Endothelial cell of umbilical vein (primary cell): Measurements from ENCODE around the gene FAM222A. TPM values are rescaled to one million over a fixed set of nuclear protein-coding genes. Genes with fewer than 3 reads are reported as not detected.

Experiments used
- BruUV-seq: library from RNA; stranded (reverse); fragments of 400-500 nt; replicated peaks from 2 replicates; lab custom pipeline; 2021; lab: Mats Ljungman, UMichigan
- CTCF ChIA-PET: fragments of 300-600, 350-600 bp; sonication (Branson Sonifier 250); formaldehyde crosslinking; loops from one replicate; lab custom pipeline; 2021; ENCODE audit warnings: antibody characterized with exemption, inconsistent platforms; lab: Charles Lee
- POLR2A ChIA-PET: fragments of 300-600, 350-600 bp; sonication (Branson Sonifier 250); formaldehyde crosslinking; loops from one replicate; lab custom pipeline; 2021; ENCODE audit warnings: antibody characterized with exemption, inconsistent platforms; lab: Charles Lee
- DNase-seq: peaks from one replicate; pipeline ENCODE4 v3.0.0-alpha.2; 2011; ENCODE audit warnings: low read depth, low spot score
- FAIRE-seq: peaks from 2 replicates; lab custom pipeline; 2011; peaks lifted over from hg19 to GRCh38; lab: Jason Lieb, UNC
- H2AFZ ChIP-seq: 2 replicates; pipeline ENCODE4 v1.6.0; 2012; ENCODE audit warnings: low read depth, low read length, control low read depth, inconsistent platforms
- H3K27ac ChIP-seq: 2 replicates; pipeline ENCODE4 v1.5.1; 2011; ENCODE audit warnings: low read depth, mild to moderate bottlenecking, control low read depth, low read length, moderate library complexity; ENCODE audit not compliant: insufficient read depth
- H3K27me3 ChIP-seq, 2 experiments: 2 replicates each; pipeline versions ENCODE4 v1.6.0 to v1.6.1; 2011; ENCODE audit warnings: low read length in 2 of 2, mixed read lengths in 1 of 2; ENCODE audit not compliant: control insufficient read depth in 2 of 2, insufficient read depth in 2 of 2
- H3K36me3 ChIP-seq, 2 experiments: 2 replicates in 1 of 2; 3 replicates in 1 of 2; pipeline ENCODE4 v1.5.1; 2011; ENCODE audit warnings: low read length in 2 of 2, mild to moderate bottlenecking in 1 of 2, moderate library complexity in 1 of 2; ENCODE audit not compliant: control insufficient read depth in 2 of 2, insufficient read depth in 2 of 2; ENCODE audit errors: extremely low read depth in 1 of 2
- H3K4me1 ChIP-seq: 3 replicates; pipeline ENCODE4 v1.5.1; 2011; ENCODE audit warnings: mild to moderate bottlenecking, low read length; ENCODE audit not compliant: control insufficient read depth, insufficient read depth; ENCODE audit errors: extremely low read depth
- H3K4me2 ChIP-seq: 2 replicates; pipeline ENCODE4 v1.6.1; 2011; ENCODE audit warnings: low read length, control low read depth, mixed read lengths; ENCODE audit not compliant: insufficient read depth
- H3K4me3 ChIP-seq, 3 experiments: fragments of 200-600 bp in 1 of 3; sonication (generic), shearing (Covaris generic) in 1 of 3; replicated peaks in 1 of 3; 2 replicates each; pipeline ENCODE4 v1.5.1; 2011 to 2016; ENCODE audit warnings: control low read depth in 3 of 3, low read length in 3 of 3, mild to moderate bottlenecking in 2 of 3, inconsistent platforms in 1 of 3, low read depth in 1 of 3, moderate library complexity in 1 of 3; ENCODE audit not compliant: insufficient read depth in 1 of 3
- H3K79me2 ChIP-seq: 2 replicates; pipeline ENCODE4 v1.6.0; 2012; ENCODE audit warnings: low read length, inconsistent platforms; ENCODE audit not compliant: control insufficient read depth, insufficient read depth
- H3K9ac ChIP-seq: replicated peaks from 2 replicates; pipeline ENCODE3; 2011; ENCODE audit warnings: low read length, control low read depth; ENCODE audit not compliant: insufficient read depth; ENCODE audit errors: extremely low read depth
- H3K9me1 ChIP-seq: replicated peaks from 3 replicates; pipeline ENCODE4 v1.6.0; 2011; ENCODE audit warnings: mild to moderate bottlenecking, low read length; ENCODE audit not compliant: control insufficient read depth, insufficient read depth; ENCODE audit errors: extremely low read depth
- H3K9me3 ChIP-seq: replicated peaks from 2 replicates; pipeline ENCODE4 v1.5.1; 2012; ENCODE audit warnings: low read length, inconsistent platforms; ENCODE audit not compliant: control insufficient read depth, insufficient read depth
- H4K20me1 ChIP-seq: replicated peaks from 2 replicates; pipeline ENCODE3; 2011; ENCODE audit warnings: mild to moderate bottlenecking, low read length; ENCODE audit not compliant: control insufficient read depth, insufficient read depth; ENCODE audit errors: extremely low read depth
- EZH2 ChIP-seq: IDR thresholded peaks from 2 replicates; pipeline ENCODE4 v1.6.1; 2012; ENCODE audit warnings: borderline replicate concordance, low read depth, mild to moderate bottlenecking, moderate library complexity, low read length, inconsistent platforms; ENCODE audit not compliant: severe bottlenecking
- FOS ChIP-seq: IDR thresholded peaks from 2 replicates; pipeline ENCODE4 v1.6.1; 2011; ENCODE audit warnings: mild to moderate bottlenecking, low read length, moderate library complexity, borderline replicate concordance; ENCODE audit not compliant: insufficient read depth
- GATA2 ChIP-seq: IDR thresholded peaks from 2 replicates; pipeline ENCODE4 v1.7.0; 2011; ENCODE audit warnings: low read depth, mild to moderate bottlenecking, moderate library complexity, mixed read lengths, low read length; ENCODE audit not compliant: insufficient read length, insufficient read depth
- JUN ChIP-seq: IDR thresholded peaks from 2 replicates; pipeline ENCODE4 v1.6.1; 2011; ENCODE audit warnings: borderline replicate concordance, low read depth; ENCODE audit not compliant: insufficient read length, insufficient read depth
- MYC ChIP-seq: IDR thresholded peaks from one replicate; pipeline ENCODE4 v1.6.1; 2011; ENCODE audit warnings: mild to moderate bottlenecking, low read depth, low read length
- POLR2A ChIP-seq: IDR thresholded peaks from 2 replicates; pipeline ENCODE4 v1.6.1; 2012; ENCODE audit warnings: low read depth, mild to moderate bottlenecking, control low read depth, low read length
- POLR2AphosphoS5 ChIP-seq: IDR thresholded peaks from 2 replicates; pipeline ENCODE4 v1.6.1; 2012; ENCODE audit warnings: low read depth, mild to moderate bottlenecking, control low read depth, low read length, moderate library complexity; ENCODE audit not compliant: insufficient read depth
- dilution Hi-C: fragments of 300-500 bp; cut with MboI; formaldehyde crosslinking; loops from one replicate; pipeline ENCODE4 v1.15.0; 2019; ENCODE audit warnings: low sequenced_read_pairs; ENCODE audit not compliant: extremely low pct_ligation_motif_present
- intact Hi-C: fragments of 100-400 bp; cut with micrococcal nuclease; formaldehyde crosslinking; loops from one replicate; pipeline ENCODE4 v1.10.0; 2022
- polyA plus RNA-seq, 4 experiments: library from polyadenylated mRNA; depleted of rRNA in 3 of 4; stranded (reverse) in 3 of 4; unstranded in 1 of 4; fragments of >200 nt; gene quantifications; 2 replicates each; pipeline versions ENCODE4 v1.2.1 to v1.2.3, GENCODE V29; 2011 to 2012; ENCODE audit warnings: missing spikeins in 1 of 4
- total RNA-seq: library from RNA; stranded (reverse); gene quantifications from 2 replicates; pipeline ENCODE4 v1.2.3, GENCODE V29; 2021
- TF ChIP-seq, protein P1 (sequence below): IDR thresholded peaks from 2 replicates; pipeline ENCODE4 v1.6.1; 2011; ENCODE audit not compliant: insufficient read depth, insufficient read length
- TF ChIP-seq, protein P2 (sequence below), 2 donors: IDR thresholded peaks; 1 replicate in 1 of 2; 2 replicates in 1 of 2; pipeline ENCODE4 v1.5.1; 2011; ENCODE audit warnings: low read length in 2 of 2, mild to moderate bottlenecking in 2 of 2, moderate library complexity in 2 of 2, control low read depth in 1 of 2, inconsistent platforms in 1 of 2, low read depth in 1 of 2; ENCODE audit not compliant: insufficient read depth in 1 of 2; ENCODE audit errors: extremely low read depth in 1 of 2

FAM222A gene
- total and polyA plus RNA-seq, 2 donors (not counting 3 experiments of a cell fraction or from before 2014, with no cell fraction given) = 0.62 to 1.7 TPM

DNA sequence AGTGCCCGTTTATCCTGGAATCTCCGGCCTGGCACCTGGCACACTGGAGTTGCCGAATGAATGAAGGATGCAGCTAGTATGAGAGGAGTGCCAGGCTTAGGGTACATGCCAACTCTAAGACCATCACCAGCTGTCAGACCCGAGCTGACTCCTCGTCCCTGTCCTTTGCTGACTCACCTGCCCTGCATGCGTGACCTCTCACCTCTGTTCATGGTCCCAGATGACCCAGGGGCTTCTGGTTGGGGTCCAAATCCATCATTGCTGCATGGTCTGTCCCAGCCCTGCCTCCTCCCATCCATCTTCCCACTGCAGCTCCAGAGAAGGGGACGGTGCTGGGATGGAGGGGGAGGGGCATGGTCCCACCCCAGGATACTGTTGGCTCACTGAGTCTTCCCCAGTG is 9.9 kb upstream of the FAM222A start:
- ChIA-PET POLR2A (no interaction called here), CTCF (no interaction called here)
- Histone ChIP-seq H3K9ac (no peak overlapping the region), H3K4me3 (no peak overlapping the region), H3K4me1 (no peaks in the 10 kb centered on the region), H3K4me2 (no peak overlapping the region), H3K27me3 (peaks cover 0 to 2% of the 10 kb centered on the region in 2 experiments), H3K79me2 (no peaks in the 10 kb centered on the region), H4K20me1 (no peaks in the 10 kb centered on the region), H3K27ac (no peak overlapping the region), H2AFZ (no peak overlapping the region), H3K9me3 (no peaks in the 10 kb centered on the region), H3K36me3 (no peaks in the 10 kb centered on the region), H3K9me1 (no peaks in the 10 kb centered on the region)
- intact Hi-C loops = no loop called here
- no peak for DNase-seq
- dilution Hi-C loops = no loop called here
- BruUV-seq = no TSS peak
- no peak for FAIRE-seq
- TF ChIP-seq GATA2 (no peak), POLR2A (no peak), POLR2AphosphoS5 (no peak), MYC (no peak)
- TF ChIP-seq, protein P1, sequence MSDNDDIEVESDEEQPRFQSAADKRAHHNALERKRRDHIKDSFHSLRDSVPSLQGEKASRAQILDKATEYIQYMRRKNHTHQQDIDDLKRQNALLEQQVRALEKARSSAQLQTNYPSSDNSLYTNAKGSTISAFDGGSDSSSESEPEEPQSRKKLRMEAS = no peak

DNA sequence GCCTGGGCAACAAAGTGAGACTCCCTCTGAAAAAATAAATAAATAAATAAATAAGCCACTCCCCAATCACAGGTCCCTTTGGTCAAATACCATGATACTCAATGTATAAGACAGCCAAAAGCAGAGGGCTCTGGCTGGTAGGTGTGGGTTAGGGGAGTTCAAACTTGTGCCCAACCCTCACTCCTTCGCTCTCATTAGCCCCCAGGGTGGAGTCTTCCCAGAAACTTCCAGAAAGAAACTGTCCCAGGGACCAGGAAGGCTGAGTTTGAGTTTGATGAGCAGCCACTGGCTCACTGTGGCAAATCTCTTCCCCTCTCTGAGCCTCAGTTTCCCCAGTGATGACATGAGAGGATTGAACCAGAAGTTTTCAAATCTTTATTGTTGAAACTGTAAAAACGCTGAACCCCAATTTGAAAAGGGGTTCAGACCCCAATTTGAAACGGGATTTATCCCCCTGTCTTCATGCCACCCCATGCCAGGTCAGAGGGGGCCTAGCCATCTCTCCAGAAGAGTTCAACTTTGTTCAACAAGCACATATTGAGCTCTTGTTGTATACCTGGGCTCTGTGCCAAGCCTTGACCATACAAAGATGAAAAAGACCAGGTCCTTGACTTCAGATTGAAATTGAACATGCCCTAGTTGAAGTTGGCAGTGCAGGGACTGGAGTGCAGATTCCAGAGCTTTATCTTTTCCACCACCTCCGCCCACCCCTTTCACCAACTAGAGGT is 9.1 kb upstream of the FAM222A start:
- no peaks in the 10 kb centered on the region for H3K4me1 ChIP-seq
- intact Hi-C loops = no loop called here
- H2AFZ ChIP-seq = no peak overlapping the region
- no peaks in the 10 kb centered on the region for H3K9me3 ChIP-seq
- BruUV-seq = no TSS peak
- peaks cover 0 to 2% of the 10 kb centered on the region in 2 experiments for H3K27me3 ChIP-seq
- H3K9ac ChIP-seq = no peak overlapping the region
- H3K4me3 ChIP-seq = no peak overlapping the region
- no peak overlapping the region for H3K4me2 ChIP-seq
- DNase-seq (no peak), FAIRE-seq (no peak)
- H4K20me1 ChIP-seq = no peaks in the 10 kb centered on the region
- no peak overlapping the region for H3K27ac ChIP-seq
- no peaks in the 10 kb centered on the region for H3K79me2 ChIP-seq
- no peaks in the 10 kb centered on the region for H3K9me1 ChIP-seq
- POLR2A ChIA-PET = no interaction called here
- no peaks in the 10 kb centered on the region for H3K36me3 ChIP-seq
- dilution Hi-C loops = no loop called here
- CTCF ChIA-PET = no interaction called here
- no peak for TF ChIP-seq POLR2A
- TF ChIP-seq POLR2AphosphoS5 = no peak
- TF ChIP-seq MYC = no peak
- TF ChIP-seq, protein P1 = no peak
- no peak for TF ChIP-seq GATA2
- TF ChIP-seq, protein P2, sequence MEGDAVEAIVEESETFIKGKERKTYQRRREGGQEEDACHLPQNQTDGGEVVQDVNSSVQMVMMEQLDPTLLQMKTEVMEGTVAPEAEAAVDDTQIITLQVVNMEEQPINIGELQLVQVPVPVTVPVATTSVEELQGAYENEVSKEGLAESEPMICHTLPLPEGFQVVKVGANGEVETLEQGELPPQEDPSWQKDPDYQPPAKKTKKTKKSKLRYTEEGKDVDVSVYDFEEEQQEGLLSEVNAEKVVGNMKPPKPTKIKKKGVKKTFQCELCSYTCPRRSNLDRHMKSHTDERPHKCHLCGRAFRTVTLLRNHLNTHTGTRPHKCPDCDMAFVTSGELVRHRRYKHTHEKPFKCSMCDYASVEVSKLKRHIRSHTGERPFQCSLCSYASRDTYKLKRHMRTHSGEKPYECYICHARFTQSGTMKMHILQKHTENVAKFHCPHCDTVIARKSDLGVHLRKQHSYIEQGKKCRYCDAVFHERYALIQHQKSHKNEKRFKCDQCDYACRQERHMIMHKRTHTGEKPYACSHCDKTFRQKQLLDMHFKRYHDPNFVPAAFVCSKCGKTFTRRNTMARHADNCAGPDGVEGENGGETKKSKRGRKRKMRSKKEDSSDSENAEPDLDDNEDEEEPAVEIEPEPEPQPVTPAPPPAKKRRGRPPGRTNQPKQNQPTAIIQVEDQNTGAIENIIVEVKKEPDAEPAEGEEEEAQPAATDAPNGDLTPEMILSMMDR (IDR thresholded peaks at IDR 0.05; ENCODE audit: extremely low read depth in 1 of 2, insufficient read depth in 1 of 2, low read depth in 1 of 2, low read length in 2 of 2) = no peak
- TF ChIP-seq EZH2 = no peak
- no peak for TF ChIP-seq FOS
- TF ChIP-seq JUN = no peak
